Measurements from ENCODE around the gene RAB35.

Gene RAB35

GRCh38 chr12:120116441-120116791 is at the start of gene RAB35:
Gene RAB35 (minus strand): TSS chr12:120116753. CDS start chr12:120116650, 103 bp downstream.
- DNase-seq, result no peak

DNA sequence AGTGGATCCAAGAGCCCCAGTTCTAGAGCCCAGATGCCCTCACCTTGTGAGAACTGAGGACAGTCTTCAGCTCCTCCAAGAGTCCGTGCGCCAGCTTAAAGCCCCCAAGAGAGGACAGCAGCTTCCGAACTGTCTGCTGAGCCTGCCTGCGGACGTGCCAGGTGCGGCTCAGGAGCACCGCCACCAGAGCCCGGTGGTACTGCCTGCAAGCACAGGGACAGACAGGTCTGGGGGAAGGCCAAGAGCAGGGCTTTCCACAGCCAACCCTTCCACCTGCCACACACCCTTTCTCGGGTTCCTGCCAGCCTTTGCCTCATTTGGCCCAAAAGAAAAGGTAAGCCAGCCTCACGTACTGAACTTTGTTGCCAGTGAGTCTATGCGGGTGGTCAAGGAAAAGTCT is 47.7 kb upstream of the RAB35 start:
- DNase-seq, result no peak

DNA sequence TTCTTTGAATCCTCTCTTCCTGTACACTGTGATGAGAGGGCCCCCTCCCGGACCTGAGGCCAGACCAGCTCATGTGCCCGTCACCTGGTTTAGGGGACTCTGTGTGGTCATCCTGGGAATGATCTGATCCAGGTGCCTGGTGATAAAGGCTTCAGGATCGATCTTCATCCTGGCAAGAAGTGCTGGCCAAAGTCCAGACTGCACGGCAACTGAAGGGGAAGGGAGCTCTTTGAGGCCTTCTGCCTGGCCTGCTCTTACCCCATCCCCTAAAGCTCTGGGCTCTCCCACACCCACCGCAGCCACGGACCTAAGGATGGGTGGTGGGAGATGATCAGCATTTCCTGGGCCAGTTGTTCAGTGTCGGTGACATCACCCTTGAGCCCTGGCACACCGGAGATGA is 46.2 kb upstream of the RAB35 start:
- no peak for DNase-seq

- DNase-seq, result no peak
These were observed 45.3 kb upstream of the RAB35 start for GRCh38 chr12:120161852-120162251.

GRCh38 chr12:120159509-120160237 is 43.1 kb upstream of the RAB35 start:
- DNase-seq, result no peak

DNA sequence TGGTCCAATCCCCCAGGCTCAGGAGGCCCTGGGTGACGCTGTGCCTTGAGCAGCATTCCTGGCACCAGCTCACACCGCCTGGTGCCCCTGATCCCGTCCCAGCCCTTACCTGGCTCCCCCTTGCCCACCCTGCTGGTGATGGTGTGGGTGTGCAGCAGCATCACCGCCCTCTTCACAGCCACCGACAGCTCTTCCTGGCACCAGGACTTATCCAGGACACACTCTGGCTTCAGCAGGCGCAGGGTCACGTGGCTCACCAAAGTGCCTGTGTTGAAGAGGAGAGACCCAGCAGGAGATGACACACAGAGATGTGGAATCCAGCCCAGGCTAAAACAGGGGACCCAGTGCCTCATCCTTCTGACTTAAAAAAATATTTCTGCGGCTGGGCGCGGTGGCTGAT is 41.8 kb upstream of the RAB35 start:
- DNase-seq, result no peak

GRCh38 chr12:120157678-120158077 is 41.1 kb upstream of the RAB35 start:
- DNase-seq, result no peak

GRCh38 chr12:120156315-120157259 is 40.0 kb upstream of the RAB35 start:
- no peak for DNase-seq

DNA sequence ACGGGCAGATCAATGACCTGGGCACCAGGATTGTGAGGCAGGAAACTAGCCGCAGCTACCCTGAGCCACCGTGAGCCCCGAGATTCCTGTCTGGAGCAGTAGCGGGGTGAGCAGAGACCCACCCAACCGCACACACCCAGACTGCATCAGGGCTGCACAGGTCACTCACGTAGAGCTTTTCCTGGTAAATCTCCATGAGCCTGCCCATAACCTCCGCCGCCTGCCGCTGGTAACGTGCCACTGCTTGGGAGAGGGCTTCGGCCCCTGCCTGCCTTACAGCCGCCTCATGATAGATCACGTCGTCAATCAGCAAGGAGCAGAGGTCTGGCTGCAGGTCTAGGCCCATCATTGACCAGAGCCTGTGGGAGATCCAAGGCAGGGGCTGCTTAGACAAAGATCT is 38.5 kb upstream of the RAB35 start:
- DNase-seq, result no peak

GRCh38 chr12:120150919-120151525 is 34.5 kb upstream of the RAB35 start:
- no peak for DNase-seq

GRCh38 chr12:120148011-120148410 is 31.5 kb upstream of the RAB35 start:
- no peak for DNase-seq

DNA sequence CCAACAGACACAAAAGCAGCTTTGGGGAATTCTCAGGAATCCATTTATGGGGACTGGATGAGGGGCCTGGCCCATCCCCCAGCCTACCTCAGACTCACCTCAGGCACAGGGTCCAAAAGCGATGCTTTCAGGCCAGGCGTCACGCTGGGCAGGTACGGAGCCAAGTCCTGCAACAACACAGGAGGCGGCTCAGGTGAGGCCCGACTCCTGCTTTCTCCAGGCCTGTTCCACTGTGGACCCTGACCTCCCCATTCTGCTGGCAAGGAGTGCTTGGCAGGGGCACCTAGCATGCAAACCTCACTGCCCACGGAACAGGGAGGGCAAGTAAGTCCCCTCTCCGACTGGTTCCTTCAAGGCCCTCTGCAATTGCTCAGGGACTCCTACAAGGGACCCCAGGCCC is 28.6 kb upstream of the RAB35 start:
- DNase-seq, result no peak

DNA sequence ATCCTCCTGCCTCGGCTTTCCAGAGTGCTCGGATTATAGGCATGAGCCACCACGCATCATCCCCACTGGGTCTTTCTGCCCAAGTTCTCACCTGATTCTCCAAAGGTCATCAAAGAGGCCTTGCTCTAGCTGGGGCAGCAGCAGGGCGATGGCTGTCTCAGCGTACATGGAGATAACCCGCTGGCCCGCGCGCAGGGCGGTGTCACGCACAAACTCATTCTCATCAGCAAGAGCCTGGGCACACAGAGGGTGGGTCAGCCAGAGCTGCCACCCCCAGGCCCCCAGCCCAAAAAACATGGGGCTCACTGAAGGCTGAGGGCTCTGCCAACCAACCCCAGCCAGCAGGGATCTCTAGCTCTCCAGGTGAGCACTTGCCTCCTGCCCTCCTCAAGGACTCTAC is 27.7 kb upstream of the RAB35 start:
- no peak for DNase-seq

- DNase-seq, result no peak
These were observed 25.8 kb upstream of the RAB35 start for GRCh38 chr12:120142231-120142877.

DNA sequence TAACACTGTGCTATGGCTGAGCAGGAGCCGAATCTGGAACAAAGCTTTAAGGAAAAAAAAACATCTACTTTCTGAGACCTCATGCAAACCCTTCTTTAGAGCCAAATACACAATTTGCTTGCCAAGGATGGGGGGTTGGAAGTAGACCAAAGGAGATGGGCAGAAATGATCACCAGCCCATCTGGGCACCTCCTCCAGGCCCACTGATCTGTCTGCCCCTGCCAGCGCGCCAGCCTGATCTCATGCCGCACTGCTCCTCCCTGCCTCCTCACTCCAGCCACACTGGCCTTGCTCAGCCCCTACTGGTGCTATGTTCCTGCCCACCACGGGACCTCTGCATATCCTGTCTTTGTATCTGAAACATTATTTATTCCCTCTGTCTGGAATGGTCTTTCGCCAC is 24.8 kb upstream of the RAB35 start:
- DNase-seq, result no peak

DNA sequence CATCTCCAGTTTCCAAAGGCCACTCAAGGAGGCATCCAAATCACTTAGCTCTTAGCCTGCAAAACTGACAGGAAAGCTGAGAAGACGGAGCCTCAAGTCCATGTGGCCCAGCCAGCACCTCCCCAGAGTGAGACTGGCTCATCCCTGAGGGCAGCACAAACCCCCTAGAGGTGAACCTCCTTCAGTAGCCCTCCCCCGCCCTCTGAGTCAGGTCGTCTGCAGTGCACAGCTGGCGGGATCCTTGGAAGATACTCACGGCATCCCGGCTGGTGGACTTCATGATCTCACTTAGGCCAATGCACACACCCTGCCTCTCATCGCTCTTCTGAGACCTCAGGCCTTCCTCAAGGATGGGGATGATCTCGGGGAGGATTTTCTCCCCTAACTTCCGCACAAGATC is 24.1 kb upstream of the RAB35 start:
- DNase-seq, result no peak

- DNase-seq, result no peak
These were observed 23.4 kb upstream of the RAB35 start for GRCh38 chr12:120139958-120140357.

GRCh38 chr12:120138366-120138765 is 21.8 kb upstream of the RAB35 start:
- DNase-seq, result no peak

DNA sequence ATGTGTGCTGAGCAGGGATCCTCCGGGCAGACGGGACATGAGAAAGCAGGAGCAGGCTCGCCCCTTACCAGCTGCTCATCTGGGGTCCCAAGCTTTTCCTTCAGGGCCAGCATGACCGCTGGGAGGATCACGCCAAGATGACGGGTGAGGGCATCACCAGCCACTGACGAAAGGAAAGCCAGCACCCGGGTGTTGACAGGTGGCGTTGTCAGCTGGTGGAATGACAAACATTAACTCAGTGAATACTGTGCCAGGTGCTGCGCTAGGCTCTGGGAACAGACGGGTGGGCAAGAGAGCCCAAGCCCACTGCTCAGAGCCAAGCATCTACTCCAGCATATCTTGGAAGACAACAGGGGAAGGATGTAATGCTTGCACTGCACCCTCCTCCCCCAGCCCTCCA is 21.3 kb upstream of the RAB35 start:
- no peak for DNase-seq

- DNase-seq, result no peak
These were observed 19.7 kb upstream of the RAB35 start for GRCh38 chr12:120136093-120136770.

- DNase-seq, result no peak
These were observed 17.9 kb upstream of the RAB35 start for GRCh38 chr12:120134307-120134980.

- DNase-seq, result no peak
These were observed 16.4 kb upstream of the RAB35 start for GRCh38 chr12:120132863-120133385.
